Astrocyte (in vitro differentiated cells and primary cell): Measurements from ENCODE around the gene AREG. TPM values are rescaled to one million over a fixed set of nuclear protein-coding genes. Genes with fewer than 3 reads are reported as not detected.

Experiments used
- DNase-seq: peaks from one replicate; pipeline ENCODE4 v3.0.0-alpha.2; 2010; ENCODE audit warnings: low read depth
- FAIRE-seq: peaks from 2 replicates; lab custom pipeline; 2011; peaks lifted over from hg19 to GRCh38; lab: Jason Lieb, UNC
- H2AFZ ChIP-seq: 2 replicates; pipeline ENCODE4 v1.6.0; 2012; ENCODE audit warnings: low read depth, low read length, inconsistent platforms
- H3K27ac ChIP-seq: 2 replicates; pipeline ENCODE4 v1.5.1; 2011; ENCODE audit warnings: low read depth, low read length, inconsistent platforms
- H3K27me3 ChIP-seq: 2 replicates; pipeline ENCODE4 v1.6.0; 2011; ENCODE audit warnings: low read length, inconsistent platforms; ENCODE audit not compliant: insufficient read depth
- H3K36me3 ChIP-seq: 2 replicates; pipeline ENCODE4 v1.5.1; 2011; ENCODE audit warnings: low read length, inconsistent platforms; ENCODE audit not compliant: insufficient read depth
- H3K4me1 ChIP-seq: 2 replicates; pipeline ENCODE4 v1.5.1; 2011; ENCODE audit warnings: low read length, inconsistent platforms; ENCODE audit not compliant: insufficient read depth
- H3K4me2 ChIP-seq: 2 replicates; pipeline ENCODE4 v1.6.0; 2012; ENCODE audit warnings: low read length, inconsistent platforms
- H3K4me3 ChIP-seq: 2 replicates; pipeline ENCODE4 v1.5.1; 2011; ENCODE audit warnings: low read depth, mild to moderate bottlenecking, low read length, inconsistent platforms; ENCODE audit not compliant: insufficient read depth
- H3K79me2 ChIP-seq: 2 replicates; pipeline ENCODE4 v1.6.0; 2012; ENCODE audit warnings: mild to moderate bottlenecking, low read length, inconsistent platforms; ENCODE audit not compliant: insufficient read depth
- H3K9ac ChIP-seq: 2 replicates; pipeline ENCODE4 v1.6.0; 2012; ENCODE audit warnings: mild to moderate bottlenecking, low read length, inconsistent platforms
- H3K9me3 ChIP-seq: 2 replicates; pipeline ENCODE4 v1.5.1; 2012; ENCODE audit warnings: low read depth, mild to moderate bottlenecking, low read length, inconsistent platforms; ENCODE audit not compliant: insufficient read depth
- H4K20me1 ChIP-seq: 2 replicates; pipeline ENCODE4 v1.6.0; 2012; ENCODE audit warnings: low read length, inconsistent platforms; ENCODE audit not compliant: insufficient read depth
- H3K27ac Mint-ChIP-seq: one replicate; pipeline ENCODE4 v1.8.0; 2021; ENCODE audit warnings: mild to moderate bottlenecking, mixed read lengths; ENCODE audit not compliant: unreplicated experiment
- H3K27me3 Mint-ChIP-seq: one replicate; pipeline ENCODE4 v1.8.0; 2021; ENCODE audit warnings: low read depth, mixed read lengths; ENCODE audit not compliant: unreplicated experiment
- H3K36me3 Mint-ChIP-seq: one replicate; pipeline ENCODE4 v1.8.0; 2021; ENCODE audit warnings: low read depth, mixed read lengths; ENCODE audit not compliant: unreplicated experiment
- H3K4me1 Mint-ChIP-seq: one replicate; pipeline ENCODE4 v1.8.0; 2021; ENCODE audit warnings: low read depth, mixed read lengths; ENCODE audit not compliant: unreplicated experiment
- H3K4me3 Mint-ChIP-seq: one replicate; pipeline ENCODE4 v1.8.0; 2021; ENCODE audit warnings: mild to moderate bottlenecking, moderate library complexity, mixed read lengths; ENCODE audit not compliant: unreplicated experiment
- H3K9me3 Mint-ChIP-seq: one replicate; pipeline ENCODE4 v1.8.0; 2021; ENCODE audit warnings: mild to moderate bottlenecking, mixed read lengths; ENCODE audit not compliant: unreplicated experiment
- EZH2 ChIP-seq: IDR thresholded peaks from 2 replicates; pipeline ENCODE4 v1.6.1; 2012; ENCODE audit warnings: mild to moderate bottlenecking, low read length, inconsistent platforms; ENCODE audit not compliant: insufficient read depth
- total RNA-seq: library from RNA; stranded (reverse); gene quantifications from 2 replicates; pipeline ENCODE4 v1.2.1, GENCODE V29; 2021
- TF ChIP-seq, protein P1 (sequence below): IDR thresholded peaks from 2 replicates; pipeline ENCODE4 v1.5.1; 2011; ENCODE audit warnings: low read depth, mild to moderate bottlenecking, inconsistent platforms, low read length, moderate library complexity; ENCODE audit not compliant: insufficient read depth

AREG gene
- total RNA-seq, 1 donor from 2014 or later = 1.5 TPM

DNA sequence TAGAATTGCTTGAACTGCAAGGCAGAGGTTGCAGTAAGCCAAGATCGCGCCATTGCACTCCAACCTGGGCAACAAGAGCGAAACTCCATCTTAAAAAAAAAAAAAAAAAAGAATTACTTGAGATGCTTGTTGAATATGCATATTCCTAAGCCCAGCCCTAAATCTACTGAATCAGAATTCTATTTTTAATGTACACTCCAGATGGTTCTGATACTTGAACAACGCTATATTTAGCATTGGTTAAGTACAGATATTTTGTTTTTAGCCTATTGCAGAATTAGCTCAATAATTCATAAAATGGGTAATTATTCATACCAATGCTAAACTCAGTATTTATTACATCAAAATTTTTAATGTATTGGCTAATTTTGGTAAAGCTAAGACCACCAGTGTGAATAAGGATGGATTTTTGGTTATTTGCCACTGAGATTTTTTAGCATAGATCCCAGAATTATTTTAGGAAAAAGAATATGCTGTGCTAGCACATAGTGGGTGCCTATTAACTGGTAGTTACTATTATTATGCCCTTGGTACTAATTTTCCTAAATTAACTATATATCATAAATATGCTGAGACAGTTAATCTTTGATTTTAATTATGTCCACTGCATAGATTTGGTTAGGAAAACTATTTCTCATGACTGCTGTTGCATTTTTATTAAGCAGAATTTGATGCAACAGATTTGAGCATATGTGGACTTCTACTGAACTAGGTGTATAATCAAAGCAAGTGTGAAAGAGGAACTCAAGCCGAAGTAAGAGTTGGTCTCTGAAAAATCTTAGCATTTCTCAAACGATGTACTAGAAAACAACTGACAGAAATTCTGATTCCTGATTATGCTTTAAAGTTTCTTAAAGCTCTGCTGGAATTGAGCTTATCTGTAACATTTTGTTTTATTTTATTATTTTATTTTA is 9.2 kb downstream of the AREG start:
- H3K4me2 ChIP-seq = no peak overlapping the region
- no peak overlapping the region for H3K4me3 ChIP-seq
- no peaks in the 10 kb centered on the region for H3K9me3 ChIP-seq
- Mint-ChIP-seq H3K27ac (no peak overlapping the region), H3K27me3 (no peaks in the 10 kb centered on the region), H3K4me3 (no peak overlapping the region), H3K4me1 (peaks cover 22% of the 10 kb centered on the region), H3K9me3 (no peaks in the 10 kb centered on the region), H3K36me3 (no peaks in the 10 kb centered on the region)
- no peak overlapping the region for H3K27ac ChIP-seq
- no peak overlapping the region for H2AFZ ChIP-seq
- FAIRE-seq = no peak
- no peak for DNase-seq
- H3K27me3 ChIP-seq = no peaks in the 10 kb centered on the region
- H4K20me1 ChIP-seq = no peaks in the 10 kb centered on the region
- H3K79me2 ChIP-seq = no peaks in the 10 kb centered on the region
- peaks cover 20% of the 10 kb centered on the region for H3K4me1 ChIP-seq
- no peak for TF ChIP-seq EZH2
- TF ChIP-seq, protein P1, sequence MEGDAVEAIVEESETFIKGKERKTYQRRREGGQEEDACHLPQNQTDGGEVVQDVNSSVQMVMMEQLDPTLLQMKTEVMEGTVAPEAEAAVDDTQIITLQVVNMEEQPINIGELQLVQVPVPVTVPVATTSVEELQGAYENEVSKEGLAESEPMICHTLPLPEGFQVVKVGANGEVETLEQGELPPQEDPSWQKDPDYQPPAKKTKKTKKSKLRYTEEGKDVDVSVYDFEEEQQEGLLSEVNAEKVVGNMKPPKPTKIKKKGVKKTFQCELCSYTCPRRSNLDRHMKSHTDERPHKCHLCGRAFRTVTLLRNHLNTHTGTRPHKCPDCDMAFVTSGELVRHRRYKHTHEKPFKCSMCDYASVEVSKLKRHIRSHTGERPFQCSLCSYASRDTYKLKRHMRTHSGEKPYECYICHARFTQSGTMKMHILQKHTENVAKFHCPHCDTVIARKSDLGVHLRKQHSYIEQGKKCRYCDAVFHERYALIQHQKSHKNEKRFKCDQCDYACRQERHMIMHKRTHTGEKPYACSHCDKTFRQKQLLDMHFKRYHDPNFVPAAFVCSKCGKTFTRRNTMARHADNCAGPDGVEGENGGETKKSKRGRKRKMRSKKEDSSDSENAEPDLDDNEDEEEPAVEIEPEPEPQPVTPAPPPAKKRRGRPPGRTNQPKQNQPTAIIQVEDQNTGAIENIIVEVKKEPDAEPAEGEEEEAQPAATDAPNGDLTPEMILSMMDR = no peak
- H3K9ac ChIP-seq = no peak overlapping the region
- H3K36me3 ChIP-seq = no peaks in the 10 kb centered on the region

DNA sequence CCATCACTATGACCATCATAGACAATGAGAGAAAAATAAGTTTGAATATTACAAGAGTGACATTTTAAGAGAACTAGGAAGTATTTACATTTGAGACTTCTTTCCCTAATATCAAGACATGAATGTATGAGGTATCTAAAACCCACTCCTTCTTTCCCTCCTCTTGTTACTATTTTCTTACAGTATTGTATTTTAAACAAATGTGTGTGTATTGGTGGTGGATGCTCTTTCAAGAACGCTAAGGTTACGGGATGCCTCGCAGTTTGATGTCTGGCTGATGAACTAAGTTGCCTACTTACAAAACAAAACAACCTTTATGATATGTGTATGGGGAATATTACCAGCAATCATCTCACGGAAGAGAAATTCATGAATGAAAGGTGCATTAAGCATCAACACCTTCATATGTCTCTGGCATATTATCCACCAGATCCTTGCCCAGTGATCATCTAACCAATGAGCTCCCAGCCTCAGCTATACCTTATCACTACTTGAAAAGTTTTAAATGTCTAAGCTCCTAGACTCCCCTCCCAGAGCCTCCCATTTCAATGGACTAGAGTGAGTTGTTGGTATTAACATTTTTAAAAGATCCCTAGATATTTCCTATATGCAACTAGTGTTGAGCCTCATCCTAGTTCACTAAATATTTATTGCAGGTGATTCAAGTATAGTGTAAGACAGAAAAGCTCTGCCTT is 10.6 kb downstream of the AREG start:
- Histone ChIP-seq H3K9ac (no peak overlapping the region), H3K4me2 (no peak overlapping the region), H3K36me3 (no peaks in the 10 kb centered on the region), H3K27me3 (no peaks in the 10 kb centered on the region), H3K79me2 (no peaks in the 10 kb centered on the region), H3K4me3 (no peak overlapping the region), H2AFZ (no peak overlapping the region), H3K27ac (no peak overlapping the region), H4K20me1 (no peaks in the 10 kb centered on the region), H3K9me3 (no peaks in the 10 kb centered on the region), H3K4me1 (peaks cover 11% of the 10 kb centered on the region)
- DNase-seq (no peak), FAIRE-seq (no peak)
- TF ChIP-seq, protein P1 = no peak
- TF ChIP-seq EZH2 = no peak
- H3K36me3 Mint-ChIP-seq = no peaks in the 10 kb centered on the region
- no peak overlapping the region for H3K27ac Mint-ChIP-seq
- H3K27me3 Mint-ChIP-seq = no peaks in the 10 kb centered on the region
- no peak overlapping the region for H3K4me3 Mint-ChIP-seq
- peaks cover 5% of the 10 kb centered on the region for H3K9me3 Mint-ChIP-seq
- H3K4me1 Mint-ChIP-seq = peaks cover 17% of the 10 kb centered on the region
